ENCODE measurements around the gene DOCK9.

- TF ChIP-seq, protein P1, sequence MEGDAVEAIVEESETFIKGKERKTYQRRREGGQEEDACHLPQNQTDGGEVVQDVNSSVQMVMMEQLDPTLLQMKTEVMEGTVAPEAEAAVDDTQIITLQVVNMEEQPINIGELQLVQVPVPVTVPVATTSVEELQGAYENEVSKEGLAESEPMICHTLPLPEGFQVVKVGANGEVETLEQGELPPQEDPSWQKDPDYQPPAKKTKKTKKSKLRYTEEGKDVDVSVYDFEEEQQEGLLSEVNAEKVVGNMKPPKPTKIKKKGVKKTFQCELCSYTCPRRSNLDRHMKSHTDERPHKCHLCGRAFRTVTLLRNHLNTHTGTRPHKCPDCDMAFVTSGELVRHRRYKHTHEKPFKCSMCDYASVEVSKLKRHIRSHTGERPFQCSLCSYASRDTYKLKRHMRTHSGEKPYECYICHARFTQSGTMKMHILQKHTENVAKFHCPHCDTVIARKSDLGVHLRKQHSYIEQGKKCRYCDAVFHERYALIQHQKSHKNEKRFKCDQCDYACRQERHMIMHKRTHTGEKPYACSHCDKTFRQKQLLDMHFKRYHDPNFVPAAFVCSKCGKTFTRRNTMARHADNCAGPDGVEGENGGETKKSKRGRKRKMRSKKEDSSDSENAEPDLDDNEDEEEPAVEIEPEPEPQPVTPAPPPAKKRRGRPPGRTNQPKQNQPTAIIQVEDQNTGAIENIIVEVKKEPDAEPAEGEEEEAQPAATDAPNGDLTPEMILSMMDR (IDR thresholded peaks at IDR 0.05; ENCODE audit: insufficient read depth, low read depth, low read length), result no peak
- TF ChIP-seq EZH2 (IDR thresholded peaks at IDR 0.05; ENCODE audit: insufficient read depth, low read length), result no peak
These were observed 12.8 kb upstream of the DOCK9 start for GRCh38 chr13:98990701-98991100.
